ENCODE measurements around the gene PFN4. TPM values are rescaled to one million over a fixed set of nuclear protein-coding genes. Genes with fewer than 3 reads are reported as not detected.

PFN4 gene
- total and polyA plus RNA-seq, 9 of the 15 experiments (the other 6 are each of a cell fraction or from before 2014, with no cell fraction given): 0.07 to 0.54 (median 0.31) TPM; not detected in 2

- TF ChIP-seq ZNF592 (IDR thresholded peaks at IDR 0.05) (peak; percentile 56; the same call in 1 of the 2 replicates), CREM (IDR thresholded peaks at IDR 0.05; ENCODE audit: low read depth) (peak; percentile 61), TFAP4 (CRISPR knock-in tag; IDR thresholded peaks at IDR 0.05; ENCODE audit: borderline replicate concordance) (peak; percentile 46; the same call in 1 of the 2 replicates), CC2D1A (IDR thresholded peaks at IDR 0.05) (peak; percentile 66; the same call in 1 of the 2 replicates), SOX6 (IDR thresholded peaks at IDR 0.05) (peak; percentile 25; the same call in 1 of the 2 replicates), XRCC5 (IDR thresholded peaks at IDR 0.05; ENCODE audit: low read depth, low read length) (peak; percentile 56; the same call in 1 of the 2 replicates), HCFC1 (IDR thresholded peaks at IDR 0.05; ENCODE audit: low read depth, low read length) (peak; percentile 49; the same call in 1 of the 2 replicates), TSHZ1 (CRISPR knock-in tag; IDR thresholded peaks at IDR 0.05) (no peak), MYNN (IDR thresholded peaks at IDR 0.05) (peak; percentile 52; the same call in 1 of the 2 replicates), MYNN (CRISPR knock-in tag; IDR thresholded peaks at IDR 0.05) (no peak), ZBTB7A (IDR thresholded peaks at IDR 0.05; ENCODE audit: borderline replicate concordance, control insufficient read depth, low read depth, low read length) (peak; percentile 90), RNF219 (CRISPR knock-in tag; IDR thresholded peaks at IDR 0.05) (no peak), ZNF668 (CRISPR knock-in tag; IDR thresholded peaks at IDR 0.05) (no peak), NR2F6 (CRISPR knock-in tag; IDR thresholded peaks at IDR 0.05) (no peak)
Observed at GRCh38 chr2:24164416-24164973, 41.4 kb upstream of the PFN4 start (continued).
